ENCODE measurements around the gene CD2AP.

DNA sequence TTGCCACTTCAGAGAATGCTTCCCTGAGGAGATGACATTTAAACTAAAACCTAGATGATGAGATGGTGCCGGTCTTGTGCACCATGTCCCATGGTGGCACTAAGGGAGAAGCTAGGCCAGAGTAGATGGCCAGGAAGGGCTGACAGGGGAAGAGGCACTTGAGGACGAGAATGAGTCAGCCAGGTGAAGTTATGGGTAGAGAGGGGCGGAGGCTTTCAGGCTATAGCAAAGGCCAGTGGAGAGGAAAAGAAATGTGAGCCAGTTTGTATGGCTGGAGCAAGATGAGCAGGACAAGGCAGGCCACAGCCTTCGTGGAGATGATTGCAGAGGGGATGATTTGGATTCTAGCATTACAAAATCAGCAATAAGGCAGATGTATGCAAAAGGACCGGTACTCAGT is 176.1 kb downstream of the CD2AP start:
- TF ChIP-seq POLR2A (IDR thresholded peaks at IDR 0.05) = no peak
- TF ChIP-seq, protein P1, sequence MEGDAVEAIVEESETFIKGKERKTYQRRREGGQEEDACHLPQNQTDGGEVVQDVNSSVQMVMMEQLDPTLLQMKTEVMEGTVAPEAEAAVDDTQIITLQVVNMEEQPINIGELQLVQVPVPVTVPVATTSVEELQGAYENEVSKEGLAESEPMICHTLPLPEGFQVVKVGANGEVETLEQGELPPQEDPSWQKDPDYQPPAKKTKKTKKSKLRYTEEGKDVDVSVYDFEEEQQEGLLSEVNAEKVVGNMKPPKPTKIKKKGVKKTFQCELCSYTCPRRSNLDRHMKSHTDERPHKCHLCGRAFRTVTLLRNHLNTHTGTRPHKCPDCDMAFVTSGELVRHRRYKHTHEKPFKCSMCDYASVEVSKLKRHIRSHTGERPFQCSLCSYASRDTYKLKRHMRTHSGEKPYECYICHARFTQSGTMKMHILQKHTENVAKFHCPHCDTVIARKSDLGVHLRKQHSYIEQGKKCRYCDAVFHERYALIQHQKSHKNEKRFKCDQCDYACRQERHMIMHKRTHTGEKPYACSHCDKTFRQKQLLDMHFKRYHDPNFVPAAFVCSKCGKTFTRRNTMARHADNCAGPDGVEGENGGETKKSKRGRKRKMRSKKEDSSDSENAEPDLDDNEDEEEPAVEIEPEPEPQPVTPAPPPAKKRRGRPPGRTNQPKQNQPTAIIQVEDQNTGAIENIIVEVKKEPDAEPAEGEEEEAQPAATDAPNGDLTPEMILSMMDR (IDR thresholded peaks at IDR 0.05) = no peak
